GM20000 (cell line): ENCODE data around the gene EMC10.
A peak's percentile ranks its signal among the peaks of the same experiment; 100 is the strongest.

Experiments used
- DNase-seq: peaks from one replicate; pipeline ENCODE4 v3.0.0; 2012; ENCODE audit warnings: low spot score
- CTCF ChIP-seq: IDR thresholded peaks from 2 replicates; pipeline ENCODE4 v1.5.1; 2012; ENCODE audit warnings: mild to moderate bottlenecking, control low read depth; ENCODE audit errors: extremely low read depth, missing control alignments

The EMC10 gene

GRCh38 chr19:50509366-50509765 lies 33.1 kb downstream of the EMC10 start:
- no peak for TF ChIP-seq CTCF

GRCh38 chr19:50510121-50510670 lies 33.9 kb downstream of the EMC10 start:
- no peak for DNase-seq
- no peak for TF ChIP-seq CTCF

More at GRCh38 chr19:50509366-50509765, 33.1 kb downstream of the EMC10 start:
- DNase-seq, result no peak

- no peak for DNase-seq
- no peak for TF ChIP-seq CTCF
Measured at GRCh38 chr19:50510700-50511068, 34.4 kb downstream of the EMC10 start.

GRCh38 chr19:50511069-50511822 lies 34.9 kb downstream of the EMC10 start, which contains the start of gene JOSD2:
TSS of gene JOSD2 (minus strand) at chr19:50511191. CDS start at chr19:50510431, 760 bp downstream.
- TF ChIP-seq CTCF, result no peak
- peak; percentile 99 for DNase-seq

GRCh38 chr19:50512112-50512998 lies 36.0 kb downstream of the EMC10 start:
- DNase-seq, result peak; percentile 34
- no peak for TF ChIP-seq CTCF

GRCh38 chr19:50512999-50513745 lies 36.9 kb downstream of the EMC10 start:
- DNase-seq, result peak; percentile 38
- TF ChIP-seq CTCF, result no peak
